Dedifferentiated amniotic fluid mesenchymal stem cell (primary cell): ENCODE results near the gene CCNG1.
"Not testable (repeated sequence)": the region's sequence is repeated elsewhere in the genome, so short reads cannot be mapped to it uniquely, and the experiment has no call there.

Source experiments
- DNase-seq: peaks from one replicate; pipeline ENCODE4 v3.0.0-alpha.2; 2016; ENCODE audit errors: extremely low spot score

The CCNG1 gene

DNA sequence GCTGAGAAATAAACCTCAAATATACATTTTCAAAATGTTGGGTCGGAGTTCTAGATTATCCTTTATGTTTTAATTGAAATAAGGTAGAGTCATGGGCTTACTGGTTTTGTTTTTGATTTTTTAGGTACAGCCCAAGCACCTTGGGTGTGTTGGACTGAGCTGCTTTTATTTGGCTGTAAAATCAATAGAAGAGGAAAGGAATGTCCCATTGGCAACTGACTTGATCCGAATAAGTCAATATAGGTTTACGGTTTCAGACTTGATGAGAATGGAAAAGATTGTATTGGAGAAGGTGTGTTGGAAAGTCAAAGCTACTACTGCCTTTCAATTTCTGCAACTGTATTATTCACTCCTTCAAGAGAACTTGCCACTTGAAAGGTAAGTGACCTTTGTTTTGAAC, 3.6 kb downstream of the CCNG1 start:
- no peak for DNase-seq

GRCh38 chr5:163444526-163444925, 7.1 kb downstream of the CCNG1 start:
- no peak for DNase-seq

DNA sequence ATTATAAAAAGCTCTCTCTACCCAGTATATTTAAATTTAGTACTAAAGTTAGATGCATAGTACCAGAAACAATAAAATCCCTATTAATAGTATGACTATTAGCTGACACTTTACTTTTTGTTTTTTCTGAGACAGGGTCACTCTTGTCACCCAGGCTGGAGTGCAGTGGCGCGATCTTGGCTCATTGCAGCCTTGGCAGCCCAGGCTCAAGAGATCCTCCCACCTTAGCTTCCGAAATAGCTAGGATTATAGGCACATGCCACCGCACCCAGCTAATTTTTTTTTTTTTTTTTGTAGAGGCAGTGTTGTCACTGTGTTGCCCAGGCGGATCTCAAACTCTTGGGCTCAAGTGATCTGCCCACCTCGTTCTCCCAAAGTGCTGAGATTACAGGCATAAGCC, 8.0 kb downstream of the CCNG1 start:
- no peak for DNase-seq

DNA sequence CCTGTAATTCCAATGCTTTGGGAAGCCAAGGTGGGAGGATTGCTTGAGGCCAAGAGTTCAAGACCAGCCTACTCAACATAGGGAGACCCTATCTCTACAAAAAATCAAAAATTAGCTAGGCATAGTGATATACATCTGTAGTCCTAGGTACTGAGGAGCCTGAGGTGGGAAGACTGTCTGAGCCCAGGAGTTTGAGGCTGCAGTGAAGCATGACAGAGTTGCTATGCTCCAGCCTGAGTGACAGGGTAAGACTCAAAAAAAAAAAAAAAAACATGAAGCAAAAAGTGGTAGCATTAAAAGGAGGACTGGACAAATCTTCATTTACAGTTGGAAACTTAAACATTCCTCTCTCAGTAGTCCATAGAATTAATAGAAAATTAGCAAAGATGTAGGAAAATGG, 9.8 kb downstream of the CCNG1 start:
- DNase-seq, result no peak

DNA sequence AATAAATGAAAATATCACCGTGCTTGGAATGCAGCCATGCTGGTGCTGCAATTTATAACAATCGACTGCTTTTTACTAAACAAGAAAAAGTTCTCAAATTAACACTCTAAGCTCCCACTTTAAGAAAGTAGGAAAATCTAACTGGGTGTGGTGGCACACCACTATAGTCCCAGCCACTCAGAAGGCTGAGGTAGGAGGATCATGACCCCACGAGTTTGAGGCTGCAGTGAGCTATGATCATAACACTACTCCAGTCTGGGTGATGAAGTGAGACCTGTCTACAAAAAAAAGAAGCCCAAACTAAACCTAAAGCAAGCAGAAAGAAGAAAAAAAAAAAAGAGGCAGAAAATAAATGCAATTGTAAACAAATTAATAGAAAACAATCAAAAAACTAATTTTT, 10.5 kb downstream of the CCNG1 start:
- DNase-seq, result no peak

- no peak for DNase-seq
Measured at GRCh38 chr5:163448491-163448890, 11.1 kb downstream of the CCNG1 start.

- DNase-seq, result no peak
Measured at GRCh38 chr5:163451489-163451888, 14.1 kb downstream of the CCNG1 start.

GRCh38 chr5:163453705-163454104, 16.3 kb downstream of the CCNG1 start:
- DNase-seq, result peak; percentile 36

DNA sequence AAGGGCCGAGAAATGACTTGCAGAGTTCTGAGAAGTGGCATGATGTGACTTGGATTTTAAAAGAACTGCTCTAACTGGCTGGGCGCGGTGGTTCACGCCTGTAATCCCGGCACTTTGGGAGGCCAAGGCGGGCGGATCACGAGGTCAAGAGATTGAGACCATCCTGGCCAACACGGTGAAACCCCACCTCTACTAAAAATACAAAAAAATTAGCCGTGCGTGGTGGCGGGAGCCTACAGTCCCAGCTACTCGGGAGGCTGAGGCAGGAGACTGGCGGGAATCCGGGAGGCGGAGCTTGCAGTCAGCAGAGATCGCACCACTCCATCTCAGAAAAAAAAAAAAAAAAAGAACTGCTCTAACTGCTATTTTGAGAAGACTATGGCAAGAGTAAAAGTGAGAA, 18.0 kb downstream of the CCNG1 start:
- DNase-seq, result not testable (repeated sequence)

- DNase-seq, result no peak
Measured at GRCh38 chr5:163456029-163456589, 18.7 kb downstream of the CCNG1 start.

GRCh38 chr5:163456840-163457239, 19.4 kb downstream of the CCNG1 start:
- no peak for DNase-seq

DNA sequence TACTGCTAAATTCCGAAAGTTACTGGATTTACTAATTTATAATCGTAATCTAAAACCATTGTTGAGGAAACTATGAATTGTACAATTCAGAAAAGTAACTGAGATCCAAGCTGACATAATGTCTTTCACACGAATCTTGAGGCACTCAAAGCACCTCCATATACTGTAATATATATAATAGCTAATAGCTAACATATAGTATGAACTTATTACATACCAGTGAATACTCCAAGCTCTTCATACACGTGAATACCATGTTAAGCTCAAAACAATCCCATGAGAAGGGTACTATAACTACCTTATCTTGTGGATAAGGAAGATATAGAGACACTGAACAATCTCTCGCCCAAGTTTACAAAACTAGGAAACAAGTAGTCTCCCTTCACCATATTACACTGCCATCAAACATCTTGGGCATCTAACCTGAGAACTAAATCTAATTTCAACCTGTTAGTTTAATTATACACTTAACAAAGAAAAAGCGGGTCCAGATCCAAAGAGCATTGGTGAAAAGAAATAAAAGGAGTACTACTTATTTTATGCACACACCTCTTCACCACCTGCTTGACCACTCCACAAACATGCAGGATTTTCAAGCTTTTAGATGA, 21.5 kb downstream of the CCNG1 start:
- DNase-seq, result no peak

- no peak for DNase-seq
Measured at GRCh38 chr5:163459462-163459818, 22.0 kb downstream of the CCNG1 start.

- peak; percentile 99 for DNase-seq
Measured at GRCh38 chr5:163459819-163460561, 22.6 kb downstream of the CCNG1 start, which contains the start of gene NUDCD2. NUDCD2 (minus strand) TSS chr5:163460102; CDS start chr5:163460050, 52 bp downstream.

GRCh38 chr5:163460562-163461171, 23.3 kb downstream of the CCNG1 start, which contains the start of gene HMMR:
HMMR (plus strand) TSS chr5:163460632; CDS start chr5:163460693, 61 bp downstream.
- DNase-seq, result no peak

DNA sequence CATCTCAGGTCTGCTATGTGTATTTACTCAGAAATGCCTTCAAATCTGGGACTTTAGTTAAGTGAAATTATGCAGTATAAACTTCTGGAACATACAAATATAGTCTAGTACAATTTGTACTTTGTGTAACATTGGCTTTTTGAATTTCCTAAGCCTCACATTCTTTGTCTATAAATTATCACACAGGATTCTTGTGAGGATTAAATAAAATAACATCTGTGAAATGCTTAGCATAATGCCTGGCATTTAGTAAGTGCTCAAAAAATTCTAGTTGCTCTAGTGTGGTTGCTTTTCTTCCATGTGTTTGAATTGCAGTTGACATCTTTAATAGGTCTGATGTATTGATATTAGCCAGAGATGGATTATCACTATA, 25.7 kb downstream of the CCNG1 start:
- DNase-seq, result no peak

DNA sequence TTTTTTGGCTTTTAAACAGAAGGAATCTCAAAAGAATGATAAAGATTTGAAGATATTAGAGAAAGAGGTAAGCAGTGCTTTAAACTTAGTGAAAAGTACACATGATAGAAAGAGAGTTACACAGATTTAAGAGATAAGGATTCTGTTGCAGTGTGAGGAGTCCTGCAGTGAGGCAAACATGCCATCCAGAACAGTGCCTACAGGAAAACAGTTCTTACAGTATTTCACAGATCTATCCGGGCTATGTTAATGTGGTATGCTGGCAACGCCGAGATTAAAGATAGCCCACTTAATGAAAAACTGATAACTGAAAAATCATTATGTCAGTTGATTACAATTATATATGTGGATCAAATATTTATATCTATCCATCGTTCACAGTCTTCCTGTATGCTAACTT, 30.3 kb downstream of the CCNG1 start:
- DNase-seq, result no peak

GRCh38 chr5:163473635-163474243, 36.3 kb downstream of the CCNG1 start:
- DNase-seq, result no peak

DNA sequence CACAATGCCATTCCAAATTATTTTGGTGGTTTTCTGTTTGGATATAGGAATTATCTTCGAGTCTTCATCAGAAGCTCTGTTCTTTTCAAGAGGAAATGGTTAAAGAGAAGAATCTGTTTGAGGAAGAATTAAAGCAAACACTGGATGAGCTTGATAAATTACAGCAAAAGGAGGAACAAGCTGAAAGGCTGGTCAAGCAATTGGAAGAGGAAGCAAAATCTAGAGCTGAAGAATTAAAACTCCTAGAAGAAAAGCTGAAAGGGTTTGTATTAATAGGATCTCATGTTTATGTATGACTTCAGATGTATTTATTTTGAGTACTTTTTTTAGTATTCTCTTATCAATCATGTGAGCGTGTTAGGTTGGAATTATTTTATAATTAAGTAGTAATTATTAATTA, 38.0 kb downstream of the CCNG1 start:
- DNase-seq, result no peak

GRCh38 chr5:163478126-163478981, 41.0 kb downstream of the CCNG1 start:
- DNase-seq, result no peak

DNA sequence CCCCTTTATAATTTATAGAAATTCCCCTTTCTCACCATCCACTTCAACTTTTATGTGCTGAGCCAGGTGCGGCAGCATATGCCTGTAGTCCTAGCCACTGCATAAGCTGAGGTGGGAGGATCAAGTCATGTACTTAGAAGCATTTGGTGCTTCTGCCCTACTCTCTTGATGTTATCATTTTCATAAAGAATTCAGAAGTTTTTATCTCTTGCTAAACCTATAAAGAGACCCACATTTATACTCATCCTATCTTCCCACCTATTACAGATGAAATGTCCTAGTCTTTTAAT, 41.5 kb downstream of the CCNG1 start:
- no peak for DNase-seq
